GM12873 (cell line): Measurements from ENCODE around the gene MYLK.

Source experiments
- CTCF ChIP-seq: IDR thresholded peaks from 2 replicates; pipeline ENCODE4 v1.5.1; 2012; ENCODE audit warnings: low read depth, mild to moderate bottlenecking, moderate library complexity, low read length, control low read depth; ENCODE audit not compliant: insufficient read depth; ENCODE audit errors: missing control alignments

Gene MYLK

GRCh38 chr3:123758081-123758564 is 126.0 kb downstream of the MYLK start:
- no peak for TF ChIP-seq CTCF

GRCh38 chr3:123757281-123757940 is 126.7 kb downstream of the MYLK start:
- no peak for TF ChIP-seq CTCF

- TF ChIP-seq CTCF: no peak
These were observed 128.6 kb downstream of the MYLK start for GRCh38 chr3:123755501-123755900.

DNA sequence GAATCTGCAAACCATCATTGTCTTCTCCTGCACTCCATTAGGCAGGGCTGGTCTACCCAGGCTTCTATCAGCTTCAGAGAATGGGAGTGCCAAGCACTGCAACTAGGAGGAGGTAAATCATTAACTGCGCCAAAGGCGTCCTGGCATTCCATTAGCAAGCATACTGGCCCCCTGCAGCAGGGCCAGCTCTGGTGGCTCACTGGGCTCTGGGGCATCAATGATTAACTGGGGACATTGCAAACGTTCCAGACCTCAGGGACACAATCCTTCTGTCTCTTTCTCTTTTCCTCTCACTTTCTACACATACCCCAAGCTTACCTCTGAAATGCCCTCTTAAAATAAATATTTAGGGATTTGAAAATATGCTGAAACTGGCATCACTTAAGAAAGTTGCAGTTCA is 129.0 kb downstream of the MYLK start:
- no peak for TF ChIP-seq CTCF

- no peak for TF ChIP-seq CTCF
These were observed 130.8 kb downstream of the MYLK start for GRCh38 chr3:123753286-123753685.

DNA sequence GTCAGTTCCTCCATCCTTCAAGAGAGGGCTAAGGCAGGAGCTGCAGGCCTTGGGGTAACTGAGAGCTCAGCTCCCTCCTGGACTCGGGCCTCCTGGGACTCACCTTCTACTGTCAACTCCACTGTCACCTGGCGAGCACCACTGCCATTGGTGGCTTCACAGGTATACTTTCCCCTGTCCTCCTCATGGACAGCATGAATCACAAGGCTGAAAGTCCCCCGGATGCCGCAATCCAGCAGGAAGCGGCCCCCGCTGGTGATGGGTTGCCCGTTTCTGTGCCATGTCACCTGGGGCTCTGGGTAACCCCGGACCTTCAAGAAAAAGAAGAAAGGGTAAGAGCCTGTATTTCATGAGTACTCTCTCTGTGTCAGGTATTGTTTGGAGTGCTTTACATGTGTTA is 131.9 kb downstream of the MYLK start:
- no peak for TF ChIP-seq CTCF

GRCh38 chr3:123751433-123751832 is 132.7 kb downstream of the MYLK start:
- TF ChIP-seq CTCF: no peak
